Right renal cortex interstitium (tissue), 3 donors: ENCODE data around the gene RPL28. TPM values are rescaled to one million over a fixed set of nuclear protein-coding genes. Genes with fewer than 3 reads are reported as not detected.
"Not testable (repeated sequence)": the region's sequence is repeated elsewhere in the genome, so short reads cannot be mapped to it uniquely, and the experiment has no call there.

ENCODE experiments used
- DNase-seq, 3 donors: peaks; one replicate each; pipeline ENCODE4 v3.0.0-alpha.2; 2013; ENCODE audit warnings: low read depth in 3 of 3, low spot score in 2 of 3
- polyA plus RNA-seq, 3 donors: library from polyadenylated mRNA; unstranded; fragments of 120-200 nt; gene quantifications; one replicate each; pipeline ENCODE4 v1.2.1, GENCODE V29; 2013; ENCODE audit not compliant: insufficient read length in 3 of 3

RPL28 gene
- polyA plus RNA-seq, 3 donors = 731 to 916 (median 764) TPM

DNA sequence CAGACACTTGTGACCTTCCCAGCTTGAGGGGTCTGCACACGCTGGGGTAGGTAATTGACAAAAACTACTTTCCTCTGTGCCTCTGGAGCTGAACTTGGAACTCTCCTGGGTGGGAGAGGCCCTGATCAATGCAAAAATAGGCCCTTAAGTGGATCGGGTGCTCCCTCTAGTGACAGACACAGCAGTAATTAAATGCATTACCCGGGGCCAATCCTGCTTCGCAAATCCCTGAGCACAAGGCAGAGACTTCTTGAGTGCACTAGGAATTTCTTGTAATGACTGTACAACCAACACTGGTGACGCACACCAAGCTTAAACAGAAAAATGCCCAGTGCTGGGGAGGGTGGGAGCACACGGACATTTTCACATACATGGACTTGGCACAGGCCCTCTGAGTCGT, 32.5 kb downstream of the RPL28 start:
- DNase-seq = peak in 1 of 3 donors; percentile 61

- no peak for DNase-seq
Measured at GRCh38 chr19:55419103-55419502, 33.4 kb downstream of the RPL28 start.

DNA sequence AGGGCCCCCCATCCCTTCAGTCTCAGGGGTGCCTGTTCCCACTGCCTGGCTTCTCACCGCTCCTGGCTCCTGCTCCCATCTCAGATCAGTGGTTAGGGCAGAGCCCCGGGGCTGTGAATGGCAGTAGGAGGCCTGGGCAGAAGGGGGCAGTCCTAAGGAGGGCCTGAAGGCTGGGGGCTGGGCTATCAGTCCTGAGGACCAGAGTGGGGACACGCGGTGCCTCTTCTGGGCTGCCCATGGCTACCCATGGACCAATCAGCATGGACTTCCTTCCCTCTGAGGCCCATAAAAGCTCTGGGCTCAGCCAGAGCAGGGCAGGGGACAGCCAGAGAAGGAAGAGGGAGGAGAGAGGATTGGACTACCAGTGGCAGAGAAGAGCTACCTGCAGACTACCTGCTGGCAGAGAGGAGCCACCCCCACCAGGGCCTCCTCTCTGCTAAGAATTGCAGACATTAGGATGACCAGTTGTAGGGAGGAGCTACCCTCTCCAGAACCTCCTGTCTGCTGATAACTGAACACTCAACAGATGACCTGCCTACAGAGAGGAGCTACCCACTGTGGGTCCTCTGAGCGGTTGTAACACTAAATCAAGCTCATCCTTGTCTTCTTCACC, 34.0 kb downstream of the RPL28 start:
- DNase-seq = no peak

DNA sequence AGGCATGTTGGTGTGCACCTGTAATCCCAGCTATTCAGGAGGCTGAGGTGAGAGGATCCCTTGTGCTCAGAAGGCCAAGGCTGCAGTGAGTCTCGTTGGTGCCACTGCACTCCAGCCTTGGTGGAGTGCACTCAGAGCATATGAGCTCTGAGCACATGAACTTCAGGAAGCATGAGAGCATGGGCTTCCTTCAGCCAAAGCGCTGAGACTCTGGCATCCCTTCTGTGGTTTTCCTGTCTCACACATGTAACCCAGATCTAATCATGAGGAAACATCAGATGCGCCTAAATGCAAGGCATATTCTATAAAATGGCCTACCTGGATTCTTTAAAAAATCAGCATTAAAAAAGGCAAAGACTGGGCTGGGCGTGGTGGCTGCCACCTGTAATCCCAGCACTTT, 35.5 kb downstream of the RPL28 start:
- DNase-seq = not testable (repeated sequence)

- DNase-seq = no peak
Measured at GRCh38 chr19:55423225-55424005, 37.7 kb downstream of the RPL28 start.

GRCh38 chr19:55424518-55424917, 38.8 kb downstream of the RPL28 start:
- DNase-seq = no peak

- no peak for DNase-seq
Measured at GRCh38 chr19:55426042-55426441, 40.3 kb downstream of the RPL28 start.

DNA sequence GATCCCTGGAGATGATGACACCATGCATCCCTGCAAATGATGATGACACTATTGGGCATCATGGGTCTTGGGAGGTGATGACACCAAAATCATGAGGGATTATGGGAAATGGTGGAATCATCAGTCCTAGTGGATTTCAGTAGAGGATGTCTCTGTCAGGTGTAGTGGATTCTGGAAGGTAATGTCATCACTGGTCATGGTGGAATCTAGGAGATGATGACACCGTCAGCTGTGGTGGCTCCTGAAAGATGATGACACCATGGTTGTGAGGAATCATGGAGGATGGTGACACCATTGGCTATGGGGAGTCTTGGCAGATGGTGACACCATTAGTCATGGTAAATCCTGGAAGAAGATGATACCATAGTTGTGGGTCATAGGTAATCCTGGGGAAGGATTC, 45.5 kb downstream of the RPL28 start:
- no peak for DNase-seq

DNA sequence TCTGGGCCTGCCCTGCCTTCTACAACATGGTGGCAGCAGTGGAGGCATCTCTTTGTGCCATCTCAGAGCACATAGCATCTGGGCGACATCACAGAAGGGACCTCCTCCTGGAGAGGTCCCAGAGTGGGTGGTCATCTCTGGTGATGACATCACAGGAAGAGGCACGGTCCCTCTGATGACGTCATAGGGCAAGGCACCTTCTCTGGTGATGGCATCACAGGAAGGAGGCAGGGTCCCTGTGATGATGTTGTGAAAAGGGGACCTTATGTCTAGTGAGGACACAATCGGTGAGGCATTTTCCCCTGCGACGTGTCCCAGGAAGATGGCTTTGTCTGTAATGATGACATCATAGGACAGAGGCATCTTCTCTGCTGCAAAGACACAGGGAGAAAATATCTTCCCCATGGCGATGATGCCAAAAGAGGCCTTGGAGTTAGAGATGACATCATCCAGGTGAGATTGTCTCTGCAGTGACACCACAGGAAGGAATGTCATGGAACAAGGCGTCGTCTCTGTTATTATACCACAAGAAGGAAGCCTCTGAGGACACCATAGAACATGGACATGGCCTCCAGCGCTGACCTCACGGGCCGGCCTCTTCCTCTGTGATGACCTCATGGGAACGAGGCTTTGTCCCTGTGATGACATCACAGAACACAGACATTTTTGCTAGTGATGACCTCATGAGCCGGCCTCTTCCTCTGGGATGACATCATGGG, 46.7 kb downstream of the RPL28 start:
- DNase-seq = no peak

- DNase-seq = no peak
Measured at GRCh38 chr19:55433292-55433691, 47.6 kb downstream of the RPL28 start.

DNA sequence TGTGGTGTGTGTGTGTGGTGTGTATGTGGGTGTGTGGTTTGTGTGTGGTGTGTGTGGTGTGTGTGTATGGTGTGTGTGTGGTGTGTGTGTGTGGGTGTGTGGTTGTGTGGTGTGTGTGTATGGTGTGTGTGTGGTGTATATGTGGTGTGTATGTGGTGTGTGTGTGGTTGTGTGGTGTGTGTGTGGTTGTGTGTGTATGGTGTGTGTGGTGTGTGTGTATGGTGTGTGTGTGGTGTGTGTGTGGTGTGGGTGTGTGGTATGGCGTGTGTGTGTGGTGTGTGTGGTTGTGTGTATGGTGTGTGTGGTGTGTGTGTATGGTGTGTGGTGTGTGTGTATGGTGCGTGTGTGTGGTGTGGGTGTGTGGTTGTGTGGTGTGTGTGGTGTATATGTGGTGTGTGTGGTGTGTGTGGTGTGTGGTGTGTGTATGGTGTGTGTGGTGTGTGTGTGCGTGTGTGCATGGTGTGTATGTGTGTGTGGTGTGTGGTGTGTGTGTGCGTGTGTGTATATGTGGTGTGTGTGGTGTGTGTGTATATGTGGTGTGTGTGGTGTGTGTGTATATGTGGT, 48.7 kb downstream of the RPL28 start:
- no peak for DNase-seq

- no peak for DNase-seq
Measured at GRCh38 chr19:55435020-55435419, 49.3 kb downstream of the RPL28 start.

DNA sequence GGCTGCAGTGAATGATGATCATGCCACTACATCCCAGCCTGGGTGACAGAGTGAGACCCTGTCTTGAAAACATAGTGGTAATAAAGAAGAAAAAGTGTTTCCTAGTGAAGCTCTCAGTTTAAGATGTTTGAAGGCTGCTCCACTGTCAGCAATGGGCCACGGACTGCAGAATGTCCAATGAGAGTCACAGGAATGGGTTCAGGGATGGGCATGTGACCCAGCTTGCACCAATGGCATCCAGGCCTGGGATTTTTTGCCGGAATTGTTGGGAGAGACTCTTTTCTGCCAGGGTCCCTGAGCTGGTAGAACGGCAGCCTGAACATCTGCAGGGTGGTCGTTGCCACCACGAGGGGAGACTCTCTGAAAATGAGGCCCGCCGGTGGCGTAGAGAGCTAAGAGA, 51.1 kb downstream of the RPL28 start:
- DNase-seq = no peak

DNA sequence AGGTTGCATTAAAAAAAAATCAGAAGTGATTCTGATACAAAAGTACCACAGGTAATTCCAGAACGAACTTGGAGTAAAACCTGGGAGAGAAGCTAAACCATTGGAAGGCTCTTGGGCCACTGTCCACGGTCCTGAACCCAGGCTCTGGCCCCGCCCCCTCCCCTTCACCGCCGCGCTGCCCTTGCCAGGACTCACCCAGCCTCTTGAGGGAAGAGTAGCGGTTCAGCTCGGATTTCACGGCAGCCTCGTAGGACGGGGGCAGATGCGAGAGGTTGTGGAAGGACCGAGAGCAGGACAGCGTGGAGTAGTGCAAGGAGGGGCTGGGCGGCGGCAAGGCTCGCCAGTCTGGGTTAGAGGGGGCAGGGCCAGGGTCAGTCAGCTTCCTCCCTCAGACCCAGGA, 51.7 kb downstream of the RPL28 start:
- DNase-seq = no peak

- DNase-seq = no peak
Measured at GRCh38 chr19:55439052-55439451, 53.3 kb downstream of the RPL28 start.

GRCh38 chr19:55440411-55441105, 54.8 kb downstream of the RPL28 start:
- DNase-seq = no peak

- DNase-seq = no peak
Measured at GRCh38 chr19:55441319-55441691, 55.6 kb downstream of the RPL28 start.

DNA sequence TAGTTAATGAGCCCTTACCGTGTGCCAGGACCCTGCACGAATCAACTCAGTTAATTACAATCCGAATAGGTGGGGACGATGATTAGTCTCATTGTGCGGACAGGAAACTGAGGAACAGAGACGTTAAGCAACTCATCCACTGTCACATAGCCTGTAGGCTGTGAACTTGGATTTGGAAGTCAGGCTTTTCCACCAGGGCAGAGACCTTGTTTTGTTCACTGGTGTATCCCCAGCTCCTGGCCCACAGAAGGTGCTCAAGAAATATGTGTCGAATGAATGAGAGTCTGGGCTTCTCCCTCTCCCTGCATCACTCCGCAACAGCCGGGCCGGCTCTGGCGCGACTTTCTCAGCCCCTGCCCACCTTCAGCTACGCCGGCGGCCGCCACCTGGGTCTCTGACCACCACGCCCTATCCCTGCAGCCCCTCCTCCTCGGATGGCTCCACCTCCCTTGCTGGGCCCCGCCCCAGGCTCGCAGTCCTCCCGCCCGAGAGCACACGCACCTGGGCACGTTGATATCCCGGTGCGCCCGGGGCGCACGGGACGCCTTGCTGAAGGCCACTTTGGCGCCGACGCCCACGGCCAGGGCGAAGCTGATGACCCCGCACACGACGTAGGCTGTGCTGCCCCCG, 56.1 kb downstream of the RPL28 start:
- DNase-seq = no peak

GRCh38 chr19:55442372-55442961, 56.7 kb downstream of the RPL28 start:
- DNase-seq = no peak
